NCI-H2196 treated with DMSO at 0.1 percent for 48 hours (cell line): Measurements from ENCODE around the gene SLC7A11.

Source experiments
- DNase-seq: peaks from one replicate; lab custom pipeline; 2025; ENCODE audit not compliant: unreplicated experiment; lab: John Stamatoyannopoulos, UW

SLC7A11 gene

DNA sequence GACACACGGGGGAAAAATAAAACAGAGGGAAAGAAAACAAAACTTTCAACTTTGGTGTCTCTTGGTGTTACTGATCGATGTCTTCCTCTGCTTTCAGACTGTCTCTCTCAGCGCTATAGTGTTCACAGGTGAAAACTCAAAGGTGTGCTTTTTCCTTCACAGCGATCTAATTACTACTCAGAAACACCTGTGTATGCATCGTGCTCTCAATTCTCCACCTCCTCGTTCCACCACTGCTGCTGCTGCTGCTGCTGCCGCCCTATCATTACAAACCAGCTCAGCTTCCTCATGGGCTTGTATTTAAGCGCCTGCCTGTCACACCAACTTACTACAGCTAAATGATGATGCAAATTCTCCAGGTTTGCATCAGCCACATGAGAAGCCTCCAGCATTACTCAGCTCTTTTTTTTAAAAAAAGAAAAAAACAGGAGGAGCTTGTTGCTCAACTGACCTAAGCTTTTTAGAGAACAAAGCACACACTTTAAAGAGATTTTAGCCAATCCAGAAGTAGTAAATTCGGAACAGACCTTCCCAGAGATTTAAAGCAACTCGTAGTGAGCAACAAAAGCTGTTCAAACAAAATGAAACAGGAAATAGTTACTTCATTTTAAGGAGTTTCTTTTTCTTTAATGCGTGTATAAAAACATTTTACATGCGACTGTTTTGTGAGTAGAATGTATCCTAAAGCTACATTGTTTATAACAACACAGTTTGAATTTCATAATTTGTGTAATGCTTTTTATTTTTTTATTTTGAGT lies at the start of gene SLC7A11:
Gene SLC7A11 (minus strand): TSS at position 274 of the 758 bp plus-strand sequence. CDS start 280 bp downstream, outside the sequence.
- DNase-seq = peak; percentile 59

DNA sequence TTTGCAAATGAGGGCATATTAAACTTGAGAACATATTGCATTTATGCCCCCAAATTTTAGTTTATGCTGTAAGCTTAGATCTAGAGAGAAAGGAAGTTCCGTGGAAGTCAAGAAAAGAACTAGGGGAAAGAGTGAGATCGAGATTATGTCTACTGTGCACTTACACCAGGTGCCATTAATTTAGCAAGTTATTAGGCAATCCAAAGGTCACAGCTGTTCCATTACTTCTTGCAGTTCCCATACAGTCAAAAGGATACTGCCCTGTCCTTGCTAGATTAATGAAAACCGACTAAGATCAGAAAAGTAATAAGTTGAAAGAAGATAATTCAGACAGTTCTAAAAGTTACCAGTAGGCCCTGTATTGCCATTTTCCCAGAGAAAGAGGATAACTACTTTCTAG lies 49.3 kb upstream of the SLC7A11 start:
- no peak for DNase-seq

- DNase-seq = no peak
These were observed 48.7 kb upstream of the SLC7A11 start for GRCh38 chr4:138290805-138291204.

DNA sequence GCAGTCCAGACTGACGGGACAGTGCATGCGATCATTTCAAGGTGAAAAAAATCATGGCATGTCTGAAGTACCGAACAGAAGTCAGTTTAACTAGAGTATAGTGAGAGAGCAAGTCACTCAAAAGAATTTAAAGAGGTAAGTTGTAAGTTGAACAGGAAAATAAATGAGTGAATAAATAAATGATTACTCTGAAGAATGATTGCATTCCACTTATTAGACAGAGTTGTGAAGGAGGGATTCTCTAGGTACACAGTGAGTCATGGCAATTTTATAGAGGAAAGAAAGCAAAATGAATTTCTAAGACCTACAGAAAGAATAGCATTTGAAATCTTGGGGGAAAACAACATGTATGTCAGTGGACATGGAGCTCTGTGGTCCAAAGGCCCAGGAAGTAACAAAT lies 37.1 kb upstream of the SLC7A11 start:
- DNase-seq = no peak

- no peak for DNase-seq
These were observed 35.0 kb upstream of the SLC7A11 start for GRCh38 chr4:138277133-138277532.

GRCh38 chr4:138275963-138276621 lies 33.9 kb upstream of the SLC7A11 start:
- no peak for DNase-seq

- no peak for DNase-seq
These were observed 33.1 kb upstream of the SLC7A11 start for GRCh38 chr4:138275216-138275615.

GRCh38 chr4:138269175-138269574 lies 27.0 kb upstream of the SLC7A11 start:
- DNase-seq = no peak

DNA sequence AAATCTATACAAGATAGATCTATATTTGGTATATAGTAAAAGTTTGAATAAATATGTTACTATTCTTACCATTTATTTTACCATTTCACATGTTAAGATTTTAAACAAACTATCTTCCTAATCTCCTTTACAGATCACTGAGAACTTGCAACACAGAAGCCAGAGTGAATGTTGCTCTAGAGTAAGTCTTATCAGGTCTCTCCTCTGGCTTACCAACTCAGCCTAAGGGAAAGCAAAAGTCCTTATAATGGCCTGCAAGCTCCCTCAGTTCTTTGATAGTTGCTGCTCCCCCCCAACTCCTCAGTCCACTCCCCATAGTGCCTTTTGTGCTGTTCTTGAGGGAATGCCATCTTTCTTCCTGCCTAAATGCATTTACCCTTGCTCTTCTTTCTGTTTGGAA lies 25.7 kb upstream of the SLC7A11 start:
- no peak for DNase-seq

- DNase-seq = no peak
These were observed 24.8 kb upstream of the SLC7A11 start for GRCh38 chr4:138266948-138267347.

DNA sequence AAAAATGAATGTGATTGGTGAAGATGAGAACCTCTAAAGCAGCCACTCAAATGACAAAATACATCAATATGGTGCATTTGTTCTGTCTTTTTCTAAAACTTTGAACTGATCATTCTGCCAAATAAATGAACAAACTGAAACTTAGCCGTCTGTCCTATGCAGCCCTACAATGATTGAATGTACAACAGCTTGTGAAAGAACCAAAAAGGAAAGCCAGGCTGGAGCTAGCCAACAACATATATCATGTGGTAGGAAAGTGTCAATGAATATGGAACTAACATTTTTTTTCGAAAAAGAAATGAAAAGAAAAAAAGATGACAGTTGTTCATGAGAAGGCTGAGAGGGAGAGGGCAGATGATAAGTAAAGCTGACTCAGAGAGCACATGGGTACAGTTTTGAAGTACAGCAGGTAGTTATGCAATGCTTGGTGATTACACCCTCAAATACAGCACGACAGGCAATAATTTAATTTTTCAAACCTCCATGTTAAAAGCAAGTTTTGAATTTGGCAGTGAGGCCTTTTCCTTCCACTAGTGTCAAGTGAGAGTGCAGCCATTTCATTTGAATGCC lies 21.2 kb upstream of the SLC7A11 start:
- DNase-seq = no peak

- no peak for DNase-seq
These were observed 20.3 kb upstream of the SLC7A11 start for GRCh38 chr4:138262469-138262868.

GRCh38 chr4:138262030-138262429 lies 19.9 kb upstream of the SLC7A11 start:
- DNase-seq = no peak

DNA sequence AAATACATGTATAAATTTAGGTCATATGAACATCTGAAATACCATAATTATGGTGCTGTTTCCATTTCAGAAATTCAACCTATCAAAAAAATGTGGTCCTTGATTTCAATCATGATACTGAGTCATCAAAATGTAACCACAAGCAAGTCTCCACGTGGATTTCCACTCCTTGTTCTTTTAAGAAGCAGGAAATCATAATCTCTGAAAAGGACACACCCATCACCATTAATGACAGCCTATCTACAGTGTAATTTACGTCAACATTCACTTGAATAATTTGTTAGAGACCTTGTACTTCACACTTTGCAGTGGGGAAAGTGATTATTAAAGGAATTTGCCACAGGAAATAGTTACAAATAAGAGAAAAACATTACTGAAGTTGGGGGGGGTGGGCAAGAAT lies 17.7 kb upstream of the SLC7A11 start:
- DNase-seq = no peak

DNA sequence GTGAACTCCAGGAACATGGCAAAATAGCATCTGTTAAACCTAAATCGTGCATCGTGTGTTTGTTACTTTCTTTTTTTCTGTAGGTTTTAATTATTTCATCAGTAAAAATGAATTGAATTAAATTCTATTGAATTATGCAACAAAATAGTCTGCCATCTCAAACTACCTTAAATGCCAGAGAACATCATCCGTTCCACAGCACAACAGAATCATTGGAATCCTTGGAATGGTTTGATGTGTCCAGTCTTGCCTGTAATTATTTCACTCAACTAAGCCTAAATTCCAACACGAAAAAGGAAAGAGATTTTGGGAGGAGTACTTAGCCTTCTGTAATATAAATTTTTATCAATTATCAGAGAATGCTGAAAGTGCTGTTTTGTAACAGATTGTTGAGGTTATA lies 17.1 kb upstream of the SLC7A11 start:
- DNase-seq = no peak

- DNase-seq = no peak
These were observed 14.5 kb upstream of the SLC7A11 start for GRCh38 chr4:138256608-138257007.

DNA sequence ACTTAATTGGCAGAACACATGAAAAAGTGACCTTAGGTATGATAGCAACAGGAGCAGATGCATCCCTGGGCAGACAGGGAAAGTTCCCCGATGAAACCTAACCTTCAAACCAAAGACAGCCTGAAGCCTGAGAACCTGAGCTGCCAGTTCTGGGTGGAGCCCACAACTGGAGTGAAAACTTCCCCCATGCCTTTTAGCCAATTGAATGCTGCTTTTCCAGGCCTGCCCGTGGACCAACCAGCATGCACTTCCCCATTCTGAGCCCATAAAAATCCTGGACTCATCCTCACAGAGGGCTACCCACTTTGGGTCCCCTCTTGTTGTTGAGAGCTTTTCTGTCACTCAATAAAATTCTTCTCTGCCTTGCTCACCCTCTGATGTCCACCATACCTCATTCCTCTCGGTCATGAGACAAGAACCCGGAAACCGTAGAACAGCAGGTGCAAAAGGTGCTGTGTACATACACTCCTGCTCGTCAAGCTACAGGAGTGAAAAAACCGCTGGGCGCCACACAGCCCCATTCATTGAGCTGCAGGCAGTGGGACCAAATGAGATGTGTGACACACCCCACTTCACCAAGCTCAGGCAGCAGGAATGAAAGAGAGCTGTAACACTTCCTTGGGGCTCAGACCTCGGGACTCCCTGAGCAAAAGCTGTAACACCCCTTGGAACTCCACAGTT lies 13.9 kb upstream of the SLC7A11 start:
- no peak for DNase-seq

GRCh38 chr4:138252551-138252950 lies 10.4 kb upstream of the SLC7A11 start:
- DNase-seq = no peak

- DNase-seq = no peak
These were observed 9.8 kb upstream of the SLC7A11 start for GRCh38 chr4:138251938-138252337.

DNA sequence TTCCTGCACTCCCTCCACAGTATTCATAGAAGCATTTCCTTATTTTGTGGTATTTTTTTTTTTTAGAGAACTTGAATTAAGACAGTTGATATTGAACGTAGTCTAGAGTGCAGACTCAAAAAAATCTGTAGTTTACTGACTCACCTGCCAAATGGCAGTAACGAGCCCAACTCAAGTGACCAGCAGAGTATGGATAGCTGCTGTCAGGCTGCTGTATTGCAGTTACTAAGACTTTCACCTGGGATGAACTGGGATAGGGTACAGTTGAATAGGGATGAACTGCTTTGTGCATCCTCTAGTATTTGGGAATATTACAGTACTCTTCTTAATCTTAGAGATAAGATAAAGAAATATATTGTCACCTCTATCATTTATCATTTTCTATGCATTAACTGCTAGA lies 7.0 kb upstream of the SLC7A11 start:
- DNase-seq = no peak

GRCh38 chr4:138248058-138248457 lies 5.9 kb upstream of the SLC7A11 start:
- no peak for DNase-seq

DNA sequence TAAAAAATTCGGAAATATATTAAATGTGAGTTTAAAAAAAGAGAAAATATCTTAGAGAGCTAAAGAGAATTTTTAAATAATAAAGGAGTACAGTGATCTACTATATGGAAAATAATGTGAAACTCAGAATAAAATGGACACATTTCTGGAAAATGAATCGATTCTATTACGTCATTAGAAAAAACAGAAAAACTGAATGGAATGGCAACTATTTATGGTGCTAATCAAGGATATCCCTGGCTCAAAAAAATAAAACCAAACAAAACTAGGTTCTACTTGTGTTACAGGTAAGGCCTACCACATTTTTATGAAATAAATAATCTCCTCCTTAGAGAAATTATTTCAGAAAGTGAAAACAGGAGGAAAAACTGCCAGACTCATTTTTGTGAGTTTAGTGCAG lies 5.5 kb upstream of the SLC7A11 start:
- DNase-seq = no peak
